SIG-M5 treated with dmso at 0.1 percent for 504 hours (cell line): ENCODE measurements around the gene DRD4.

ENCODE experiments used
- DNase-seq: peaks from one replicate; lab custom pipeline; 2025; ENCODE audit not compliant: unreplicated experiment; lab: John Stamatoyannopoulos, UW

The DRD4 gene

DNA sequence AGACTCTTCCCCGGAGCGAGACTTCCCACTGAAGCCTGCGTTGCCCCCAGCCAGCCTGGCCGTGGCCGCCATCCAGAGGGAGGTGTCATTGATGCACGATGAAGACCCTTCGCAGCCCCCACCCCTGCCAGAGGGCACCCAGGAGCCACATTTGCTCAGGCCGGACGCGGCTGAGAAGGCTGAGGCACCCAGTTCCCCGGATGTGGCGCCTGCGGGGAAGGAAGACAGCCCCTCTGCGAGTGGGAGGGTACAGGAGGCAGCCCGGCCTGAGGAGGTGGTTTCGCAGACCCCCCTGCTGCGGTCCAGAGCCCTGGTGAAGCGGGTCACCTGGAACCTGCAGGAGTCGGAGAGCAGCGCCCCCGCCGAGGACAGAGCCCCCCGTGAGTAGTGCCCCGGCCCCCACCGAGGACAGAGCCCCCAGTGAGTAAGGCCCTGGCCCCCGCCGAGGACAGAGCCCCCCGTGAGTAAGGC lies 27.7 kb upstream of the DRD4 start:
- no peak for DNase-seq

DNA sequence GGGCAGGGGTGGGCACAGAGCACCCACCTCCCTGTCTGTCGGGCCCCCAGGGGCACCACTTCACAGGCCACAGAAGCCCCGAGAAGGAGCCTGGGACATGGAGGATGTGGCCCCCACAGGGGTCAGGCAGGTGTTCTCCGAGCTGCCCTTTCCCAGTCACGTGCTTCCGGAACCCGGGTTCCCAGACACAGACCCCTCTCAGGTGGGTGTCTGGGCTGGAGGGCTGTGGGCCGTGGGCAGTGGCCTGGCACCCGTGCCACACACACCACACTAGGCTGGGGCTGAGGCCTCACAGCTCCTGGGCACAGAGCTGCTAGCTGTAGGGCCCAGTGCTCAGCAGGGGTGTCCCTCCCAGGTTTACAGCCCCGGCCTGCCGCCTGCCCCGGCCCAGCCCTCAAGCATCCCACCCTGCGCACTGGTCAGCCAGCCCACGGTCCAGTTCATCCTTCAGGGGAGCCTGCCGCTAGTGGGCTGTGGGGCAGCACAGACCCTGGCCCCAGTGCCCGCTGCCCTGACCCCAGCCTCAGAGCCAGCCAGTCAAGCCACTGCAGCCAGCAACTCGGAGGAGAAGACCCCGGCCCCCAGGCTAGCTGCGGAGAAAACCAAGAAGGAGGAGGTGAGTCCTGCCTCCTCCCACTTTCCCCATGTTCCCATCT lies 26.8 kb upstream of the DRD4 start:
- DNase-seq, result no peak

DNA sequence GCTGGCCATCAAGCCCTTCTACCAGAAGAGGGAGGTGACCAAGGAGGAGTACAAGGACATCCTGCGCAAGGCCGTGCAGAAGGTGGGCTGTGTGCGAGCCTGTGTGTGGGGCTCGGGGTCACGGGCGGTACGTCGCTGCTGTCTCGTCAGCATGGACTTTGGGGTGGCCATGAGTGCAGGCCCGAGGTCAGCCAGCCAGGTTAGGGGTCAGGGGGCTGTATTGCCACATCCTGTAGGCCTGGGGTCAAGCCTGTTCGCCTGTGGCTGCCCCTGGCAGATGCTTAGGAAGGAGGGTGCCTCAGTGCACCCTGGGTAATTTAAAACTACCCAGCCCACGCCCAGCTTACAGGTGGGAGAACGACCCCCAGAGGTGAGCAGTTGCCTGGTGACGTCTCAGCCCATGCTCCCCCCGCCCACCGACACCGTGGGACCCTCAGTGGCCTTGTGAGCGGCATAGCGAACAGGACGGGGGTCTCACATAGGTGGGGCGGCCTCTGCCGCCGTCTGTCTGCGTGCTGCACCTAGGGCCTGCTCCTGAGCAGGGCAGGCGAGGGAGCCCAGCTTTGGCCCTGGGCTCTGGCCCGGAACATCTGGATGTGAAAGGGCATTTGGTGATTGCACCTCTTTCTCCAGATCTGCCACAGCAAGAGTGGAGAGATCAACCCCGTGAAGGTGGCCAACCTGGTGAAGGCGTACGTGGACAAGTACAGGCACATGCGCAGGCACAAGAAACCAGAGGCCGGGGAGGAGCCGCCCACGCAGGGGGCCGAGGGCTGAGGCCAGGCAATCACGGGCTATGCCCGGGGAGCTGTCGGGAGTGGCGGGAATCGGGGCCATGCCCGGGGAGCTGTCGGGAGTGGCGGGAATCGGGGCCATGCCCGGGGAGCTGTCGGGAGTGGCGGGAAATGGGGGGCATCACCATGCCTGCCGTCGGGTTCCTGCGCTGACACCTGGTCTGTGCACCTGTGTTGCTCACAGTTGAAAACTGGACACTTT lies 25.8 kb upstream of the DRD4 start:
- DNase-seq, result no peak

DNA sequence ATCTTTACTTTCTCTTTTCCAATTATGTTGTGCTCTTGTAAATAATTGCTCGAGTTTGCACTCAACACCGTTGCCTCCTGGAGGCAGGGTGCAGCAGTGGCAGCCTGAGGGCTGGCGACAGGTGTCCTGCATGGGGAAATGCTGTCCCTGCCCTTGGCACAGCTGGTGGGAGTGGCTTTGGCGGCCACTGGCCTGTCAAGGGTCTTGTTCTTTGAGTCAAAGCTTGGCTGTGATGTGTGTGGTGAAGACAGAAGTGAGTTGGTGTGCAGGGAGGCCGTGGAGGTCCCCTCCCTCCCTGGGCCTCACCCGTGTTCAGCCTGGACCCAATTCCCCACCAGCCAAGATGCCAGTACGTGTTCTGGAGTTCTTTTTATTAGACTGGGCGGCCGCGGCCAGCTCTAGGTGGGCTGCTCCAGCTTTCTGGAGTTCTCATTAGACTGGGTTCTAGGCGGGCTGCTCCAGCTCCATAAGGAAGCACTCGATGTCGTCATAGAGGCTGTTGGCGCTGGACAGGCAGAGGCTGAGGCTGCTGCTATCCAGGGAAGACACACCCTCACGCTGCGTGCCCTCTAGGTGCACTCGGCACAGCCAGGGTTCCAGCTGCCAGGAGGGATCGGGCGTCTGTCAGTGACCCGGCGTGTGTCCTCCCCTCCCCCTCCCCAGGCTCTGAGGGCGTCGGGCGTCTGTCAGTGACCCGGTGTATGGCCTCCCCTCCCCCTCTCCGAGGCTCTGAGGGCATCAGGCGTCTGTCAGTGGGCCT lies 24.7 kb upstream of the DRD4 start:
- no peak for DNase-seq

DNA sequence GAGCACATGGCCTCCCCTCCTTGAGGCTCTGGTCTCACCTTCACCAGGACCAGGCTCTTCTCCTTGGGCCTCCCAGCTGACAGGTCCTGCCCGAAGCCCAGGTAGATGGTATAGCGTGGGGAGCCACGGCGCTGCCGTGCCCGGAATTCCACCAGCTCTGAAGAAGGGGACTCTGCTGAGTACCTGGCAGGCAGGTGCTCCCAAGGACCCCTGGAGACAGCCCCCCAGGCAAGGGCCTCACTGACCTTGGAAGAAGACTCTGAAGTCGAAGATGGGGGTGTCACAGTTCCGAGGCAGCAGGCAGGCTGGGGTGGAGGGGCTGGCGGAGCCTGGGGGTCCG lies 24.1 kb upstream of the DRD4 start:
- DNase-seq, result no peak

GRCh38 chr11:613369-613968 lies 23.6 kb upstream of the DRD4 start:
- DNase-seq, result peak; percentile 21

DNA sequence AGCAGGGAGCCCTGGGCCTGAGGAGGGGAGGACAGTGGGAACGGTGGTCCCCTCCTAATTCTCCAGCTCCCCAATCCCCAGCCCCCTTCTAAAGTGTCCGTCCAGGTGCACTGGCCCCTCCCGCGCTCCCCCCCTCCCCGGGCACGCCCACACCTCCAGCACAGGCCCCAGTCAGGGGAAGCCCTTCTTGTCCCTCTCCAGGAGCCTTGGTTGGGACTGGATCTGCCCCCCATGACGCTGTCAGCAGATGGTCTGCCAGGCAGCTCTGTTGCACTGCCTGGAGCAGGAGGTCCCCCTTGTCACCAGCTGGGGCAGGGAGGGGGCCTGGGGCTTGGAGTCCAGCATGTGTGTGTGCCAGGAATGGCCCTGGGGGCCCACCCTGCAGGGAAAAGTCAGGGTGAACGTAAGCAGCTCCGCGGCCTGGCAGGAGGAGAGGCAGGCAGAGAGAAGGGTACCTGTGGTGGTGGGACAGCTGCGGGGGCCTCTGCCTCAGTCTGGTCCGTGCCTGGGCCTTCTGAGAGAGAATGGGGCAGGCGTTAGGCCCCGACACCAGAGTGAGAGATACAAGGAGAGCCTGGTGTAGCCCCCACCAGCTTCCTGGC lies 22.9 kb upstream of the DRD4 start:
- DNase-seq, result no peak

GRCh38 chr11:614623-615503 lies 22.2 kb upstream of the DRD4 start:
- DNase-seq, result no peak

GRCh38 chr11:615504-616319 lies 21.4 kb upstream of the DRD4 start, which contains the start of gene IRF7:
IRF7 (minus strand) TSS chr11:615950; CDS start chr11:615364, 586 bp downstream.
- DNase-seq, result peak; percentile 92

DNA sequence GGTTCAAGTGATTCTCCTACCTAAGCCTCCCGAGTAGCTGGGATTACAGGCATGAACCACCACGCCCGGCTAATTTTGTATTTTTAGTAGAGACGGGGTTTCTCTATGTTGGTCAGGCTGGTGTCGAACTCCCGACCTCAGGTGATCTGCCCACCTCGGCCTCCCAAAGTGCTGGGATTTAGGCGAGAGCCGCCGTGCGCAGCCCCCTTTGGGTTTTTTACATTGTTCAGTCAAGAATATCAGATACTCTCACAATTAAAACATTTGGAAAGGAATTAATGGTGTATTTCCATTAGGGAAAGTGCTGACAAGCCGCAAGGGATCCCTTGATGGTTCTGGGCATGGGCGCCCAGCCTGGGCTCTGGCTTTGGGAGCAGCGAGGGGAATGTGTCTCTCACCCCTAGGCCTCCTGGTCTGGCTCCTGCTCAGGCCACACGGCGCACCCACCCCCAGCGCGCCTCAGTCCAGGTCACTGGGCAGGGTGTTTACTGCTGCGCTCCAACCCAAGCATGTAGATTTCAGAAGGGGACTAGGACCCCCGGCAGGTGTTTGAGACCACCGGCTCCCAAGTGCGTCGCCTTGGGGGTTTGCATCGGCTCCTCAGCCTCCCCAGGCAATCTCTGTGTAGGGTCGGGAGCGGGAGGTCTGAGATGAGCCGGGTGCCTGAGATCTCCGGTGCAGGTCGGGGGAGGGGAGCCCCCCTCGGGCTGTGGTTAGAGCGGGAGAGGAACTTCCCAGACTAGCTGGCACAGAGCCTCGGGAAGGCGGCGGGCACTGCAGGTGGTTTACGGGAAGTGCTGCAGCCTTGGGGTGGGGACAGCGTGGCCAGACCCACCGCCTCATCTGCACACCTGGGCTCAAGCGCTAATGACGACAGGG lies 20.5 kb upstream of the DRD4 start:
- DNase-seq, result no peak

DNA sequence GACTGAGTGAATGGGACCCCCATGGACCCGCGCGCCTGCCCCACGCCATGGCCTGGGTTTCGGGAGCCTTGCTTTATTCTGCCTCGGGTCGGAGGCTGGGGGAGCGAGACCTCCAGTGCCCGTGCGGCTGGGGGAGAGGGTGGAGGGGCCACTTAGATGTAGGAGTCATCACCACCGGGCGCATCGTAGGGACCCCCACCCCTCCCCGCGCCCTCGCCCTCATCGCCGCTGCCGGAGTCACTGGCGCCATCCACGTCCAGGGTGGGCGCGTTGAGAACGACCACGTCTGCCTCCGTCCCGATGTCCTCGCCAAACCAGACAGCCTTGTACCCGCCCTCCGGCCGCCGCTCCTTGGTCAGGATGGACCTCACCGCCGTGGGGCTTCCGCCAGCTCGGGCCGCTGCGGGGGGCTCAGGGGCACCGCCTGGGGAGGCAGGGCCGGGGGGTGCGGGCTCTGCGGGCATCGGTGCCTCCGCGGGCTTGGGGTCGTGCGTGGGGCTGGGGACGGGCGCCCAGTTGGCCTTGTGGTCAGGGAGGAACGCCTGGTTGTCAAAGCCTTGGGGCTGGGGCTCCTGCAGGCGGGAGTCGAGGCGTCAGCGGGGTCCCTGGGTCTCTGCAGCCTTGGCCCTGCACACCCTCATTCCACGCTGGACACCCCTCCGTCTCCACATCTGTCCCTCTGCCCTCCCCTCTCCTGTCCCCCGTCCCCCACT lies 19.7 kb upstream of the DRD4 start:
- no peak for DNase-seq

GRCh38 chr11:617912-618682 lies 19.0 kb upstream of the DRD4 start:
- DNase-seq, result no peak

- no peak for DNase-seq
Measured at GRCh38 chr11:618856-619627, 18.0 kb upstream of the DRD4 start.

DNA sequence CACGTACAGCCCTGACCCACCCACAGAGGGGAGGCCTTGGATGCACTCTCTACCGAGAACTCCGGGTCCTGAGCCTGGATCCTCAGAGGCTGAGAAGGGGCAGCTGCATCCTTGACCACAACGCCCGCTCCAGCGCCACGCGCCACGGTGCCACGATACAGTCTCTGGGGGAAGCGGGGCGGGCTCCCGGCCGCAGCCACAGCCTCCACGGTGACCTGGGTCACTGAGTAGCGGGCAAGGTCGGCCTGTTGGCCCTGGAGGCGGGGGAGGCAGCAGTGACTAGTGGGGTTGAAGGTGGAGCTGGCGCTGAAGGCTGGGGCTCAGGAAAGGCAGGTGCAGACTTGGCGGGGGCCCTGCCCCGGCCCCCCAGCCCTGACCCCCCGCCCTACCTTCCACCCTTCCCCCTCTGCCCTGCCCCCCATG lies 17.4 kb upstream of the DRD4 start:
- no peak for DNase-seq

- no peak for DNase-seq
Measured at GRCh38 chr11:620201-620600, 16.9 kb upstream of the DRD4 start.
